ENCODE data around the gene SNED1. TPM values are rescaled to one million over a fixed set of nuclear protein-coding genes. Genes with fewer than 3 reads are reported as not detected.

The SNED1 gene
- total and polyA plus RNA-seq, 9 of the 15 experiments (the other 6 are each of a cell fraction or from before 2014, with no cell fraction given) = 0.03 to 0.07 (median 0.05) TPM; not detected in 5

DNA sequence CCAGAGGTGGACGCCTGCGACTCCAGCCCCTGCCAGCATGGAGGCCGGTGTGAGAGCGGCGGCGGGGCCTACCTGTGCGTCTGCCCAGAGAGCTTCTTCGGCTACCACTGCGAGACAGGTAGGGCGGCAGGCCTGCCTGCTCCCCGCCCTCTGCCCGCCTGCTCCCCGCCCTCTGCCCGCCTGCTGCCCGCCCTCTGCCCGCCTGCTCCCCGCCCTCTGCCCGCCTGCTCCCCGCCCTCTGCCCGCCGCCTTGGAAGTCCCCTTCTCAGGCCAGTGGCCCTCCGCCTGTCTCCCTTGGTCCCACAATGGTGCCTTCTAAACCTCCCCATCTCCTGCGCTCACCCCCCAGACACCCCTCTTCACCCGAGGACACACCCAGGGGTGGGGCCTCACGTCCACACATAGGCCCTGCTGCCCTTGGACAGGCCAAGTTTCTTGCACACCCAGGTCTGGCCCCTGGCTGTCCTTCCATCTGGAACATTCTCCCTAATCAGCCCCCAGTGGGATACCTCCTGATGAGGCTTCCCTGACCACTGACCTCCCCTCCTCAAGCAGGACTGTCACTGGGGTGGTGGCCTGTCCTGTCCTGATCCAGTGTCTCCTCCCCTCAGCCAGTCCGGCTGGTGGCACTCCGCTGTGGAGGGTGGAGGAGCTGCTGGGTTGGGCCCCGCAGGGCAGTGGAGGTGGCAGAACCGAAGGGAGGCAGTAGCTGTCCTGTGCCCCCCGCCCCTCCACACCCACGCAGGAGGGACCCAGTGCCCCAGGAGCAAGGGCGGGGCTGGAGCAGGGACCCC lies 65.8 kb downstream of the SNED1 start:
- Histone ChIP-seq H3K36me3 (ENCODE audit: control insufficient read depth, insufficient read depth, low read length) (no peaks in the 10 kb centered on the region), H3K27ac (ENCODE audit: extremely low read depth, low read depth, low read length) (no peak overlapping the region), H3K27me3 (ENCODE audit: control insufficient read depth in 2 of 2, insufficient read depth in 2 of 2, low read length in 2 of 2) (peaks cover 4 to 56% of the 10 kb centered on the region in 2 experiments; a peak in 3 of 5 replicates), H3K4me2 (ENCODE audit: insufficient read depth, low read length) (no peak overlapping the region), H3K4me1 (replicated peaks in 1 of 2; ENCODE audit: control insufficient read depth in 2 of 2, insufficient read depth in 2 of 2, low read length in 2 of 2) (peaks cover 0 to 22% of the 10 kb centered on the region in 2 experiments; a peak in 2 of 5 replicates), H4K20me1 (replicated peaks; ENCODE audit: control insufficient read depth, insufficient read depth, low read length) (0 out of 2 replicates have a peak, but pooled peaks cover 3% of the 10 kb centered on the region), H2AFZ (ENCODE audit: low read depth, low read length) (no peak overlapping the region), H3K4me3 (no peak overlapping the region), H3K79me2 (ENCODE audit: control insufficient read depth, insufficient read depth, low read length) (no peaks in the 10 kb centered on the region), H3K9me1 (ENCODE audit: control insufficient read depth, insufficient read depth, low read length) (no peaks in the 10 kb centered on the region), H3K9ac (ENCODE audit: insufficient read depth in 1 of 2, low read depth in 2 of 2, low read length in 2 of 2) (no peak overlapping the region), H3K9me3 (replicated peaks; ENCODE audit: control insufficient read depth, insufficient read depth, low read depth, low read length) (no peaks in the 10 kb centered on the region)
- in situ Hi-C loops (cut with MboI) = no loop called here
- ChIA-PET POLR2A (interaction anchor here (0.6 to 1.1 kb wide), 2 partner anchors 14 to 171 kb away, joined by 3 to 4 read pairs; no protein-coding TSS in a partner anchor), CTCF (ENCODE audit: low intra/inter-chr PET ratio) (no interaction called here)
- no peak for DNase-seq (ENCODE audit: extremely low read depth in 1 of 4, low spot score in 3 of 4)
- BruUV-seq (replicated peaks) = no TSS peak
- intact Hi-C loops (cut with micrococcal nuclease) = no loop called here
- ATAC-seq = no peak
- TF ChIP-seq MBD2 (IDR thresholded peaks at IDR 0.05; ENCODE audit: borderline replicate concordance, low read depth) = peak; percentile 50; the same call in 1 of the 2 replicates
- TF ChIP-seq ZBTB11 (CRISPR knock-in tag; IDR thresholded peaks at IDR 0.05) = no peak
- no peak for FAIRE-seq
- WGBS (ENCODE audit: insufficient coverage, low coverage, missing lambda C conversion rate) = 13% methylated on average over 3 of the region's 32 CpGs
